Measurements from ENCODE around the gene NRF1.

The NRF1 gene

DNA sequence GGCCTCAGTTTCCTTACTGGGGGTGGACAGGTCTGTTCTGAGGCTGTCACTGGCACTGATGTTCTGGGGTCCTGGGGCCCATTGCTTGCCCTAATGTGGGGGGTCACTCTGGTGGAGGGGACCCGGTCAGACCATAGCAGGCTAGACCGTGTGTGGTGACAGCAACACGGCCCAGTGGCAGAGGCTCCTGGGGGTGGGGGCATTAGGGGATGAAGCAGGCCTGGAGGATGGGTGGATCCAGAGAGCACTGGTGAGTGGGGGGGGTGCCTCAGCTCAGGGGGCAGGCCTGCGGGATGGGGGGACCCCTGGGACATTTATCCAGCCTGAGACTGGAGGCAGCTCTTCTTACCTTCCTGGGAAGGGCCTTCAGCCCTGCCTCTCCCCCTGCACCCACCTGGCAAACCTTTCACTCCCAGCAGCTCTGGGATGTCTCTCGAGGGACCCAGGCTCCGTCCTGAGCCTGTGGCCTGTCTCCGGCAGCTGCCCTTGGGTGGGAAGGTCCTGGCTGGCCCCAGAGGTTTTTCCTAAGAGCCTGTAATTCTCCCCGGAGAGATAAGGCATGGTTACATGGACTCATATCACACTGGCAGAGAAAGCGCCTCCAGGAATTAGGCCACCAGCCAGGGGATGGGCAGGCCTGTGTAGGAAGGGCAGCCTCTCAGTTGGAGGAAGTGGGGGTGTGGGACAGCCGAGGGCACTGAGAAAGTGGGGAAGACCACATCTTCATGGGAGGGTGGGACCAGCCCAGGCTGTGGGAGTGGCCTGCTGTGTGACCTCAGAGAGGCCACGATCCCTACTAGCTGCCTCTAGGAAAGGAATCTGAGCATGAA lies 193.6 kb downstream of the NRF1 start:
- no peak for DNase-seq (ENCODE audit: extremely low spot score)
- ChIA-PET POLR2A (interaction anchor here (2.5 kb wide), 1 partner anchor 20 kb away, joined by 5 read pairs; no protein-coding TSS in a partner anchor), CTCF (interaction anchor here (1.2 kb wide), 1 partner anchor 20 kb away, joined by 3 read pairs; no protein-coding TSS in a partner anchor)
- no peak for TF ChIP-seq FOXA1 (IDR thresholded peaks at IDR 0.05)
- TF ChIP-seq ELF4 (IDR thresholded peaks at IDR 0.05), result no peak
- TF ChIP-seq ARNT (IDR thresholded peaks at IDR 0.05), result no peak

Data from HEK293T (cell line).